HG03457 (cell line): Measurements from ENCODE around the gene FPGS.
"Not testable (repeated sequence)": the region's sequence is repeated elsewhere in the genome, so short reads cannot be mapped to it uniquely, and the experiment has no call there.

Experiments used
- ATAC-seq: cut with Tn5 transposase; IDR thresholded peaks from one replicate; pipeline ENCODE4 v1.9.1; 2021; ENCODE audit warnings: moderate number of reproducible peaks; ENCODE audit not compliant: unreplicated experiment

The FPGS gene

DNA sequence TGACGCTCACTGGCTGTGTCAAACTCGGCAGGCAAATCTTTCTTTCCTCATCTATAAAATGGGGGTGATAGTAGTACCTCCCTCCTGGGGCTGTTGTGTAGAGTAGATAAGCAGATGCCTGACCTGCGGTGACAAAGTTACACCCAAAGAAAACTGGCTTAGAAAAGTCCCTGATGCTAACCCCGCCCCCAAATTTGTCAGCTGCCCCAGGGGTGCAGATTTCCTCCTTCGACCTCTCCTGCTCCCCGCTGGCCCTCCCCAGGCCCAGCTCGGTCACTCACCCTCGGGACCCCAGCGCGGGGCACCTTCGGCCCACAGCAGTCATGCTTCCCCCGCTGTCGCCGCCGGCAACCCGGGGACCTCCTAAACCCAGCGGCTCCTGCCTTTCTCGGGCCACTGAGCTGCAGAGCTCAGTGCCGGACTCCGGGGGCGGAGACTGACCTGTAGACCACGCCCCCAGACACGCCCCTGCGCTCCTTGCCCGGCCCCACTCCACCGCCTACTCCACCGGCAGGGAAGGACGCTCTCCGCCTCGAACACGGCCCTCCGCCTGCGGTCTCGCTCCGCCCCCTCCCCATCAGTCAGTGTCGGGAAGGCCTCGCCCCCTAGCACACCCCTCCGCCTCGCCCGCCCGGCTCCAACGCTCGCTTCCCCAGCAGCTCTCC, 31.6 kb upstream of the FPGS start:
- peak; percentile 79 for ATAC-seq

DNA sequence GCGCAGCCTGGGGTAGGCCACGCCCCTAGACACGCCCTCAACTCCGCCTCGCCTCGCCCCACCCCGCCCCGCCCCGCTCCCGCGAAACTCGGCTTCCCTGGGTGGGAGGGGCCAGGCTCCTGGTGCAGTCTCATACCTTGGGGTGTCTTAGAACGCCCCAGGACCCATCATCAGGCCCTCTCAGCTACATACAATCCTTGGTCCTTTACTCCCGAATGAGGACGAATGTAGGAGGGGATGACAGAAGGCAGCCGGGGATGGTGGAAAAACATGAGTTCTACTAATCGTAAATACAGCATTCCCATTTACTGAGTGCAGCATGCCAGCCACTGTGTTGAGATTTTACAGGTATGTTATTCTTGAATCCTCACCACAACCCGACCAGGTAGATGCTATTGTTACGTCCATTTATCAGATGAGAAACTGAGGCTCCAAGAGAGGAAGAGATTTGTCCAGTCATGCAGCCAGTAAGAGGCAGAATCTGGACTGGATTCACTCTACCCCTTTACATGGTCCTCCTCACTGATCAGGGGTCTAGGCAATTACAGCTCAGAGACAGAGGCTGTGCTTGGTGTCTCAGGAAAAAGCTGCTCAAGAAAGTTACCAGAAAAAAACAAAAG, 31.0 kb upstream of the FPGS start:
- no peak for ATAC-seq

DNA sequence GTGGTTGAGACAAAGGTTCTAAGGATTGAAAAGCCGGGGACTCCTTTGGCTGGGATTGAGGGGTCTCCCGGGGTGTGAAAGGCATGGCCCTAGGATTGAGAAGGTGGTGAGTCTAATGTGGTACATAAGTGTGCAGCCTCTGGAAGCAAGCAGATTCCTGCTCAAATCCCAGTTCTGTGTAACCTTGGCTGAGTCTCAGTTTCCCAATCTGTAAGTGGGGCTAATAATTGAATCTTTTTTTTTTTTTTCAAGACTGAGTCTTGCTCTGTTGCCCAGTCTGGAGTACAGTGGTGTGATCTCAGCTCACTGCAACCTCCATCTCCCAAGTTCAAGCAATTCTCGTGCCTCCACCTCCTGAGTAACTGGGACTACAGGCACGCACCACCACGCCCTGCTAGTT, 30.1 kb upstream of the FPGS start:
- ATAC-seq: no peak

DNA sequence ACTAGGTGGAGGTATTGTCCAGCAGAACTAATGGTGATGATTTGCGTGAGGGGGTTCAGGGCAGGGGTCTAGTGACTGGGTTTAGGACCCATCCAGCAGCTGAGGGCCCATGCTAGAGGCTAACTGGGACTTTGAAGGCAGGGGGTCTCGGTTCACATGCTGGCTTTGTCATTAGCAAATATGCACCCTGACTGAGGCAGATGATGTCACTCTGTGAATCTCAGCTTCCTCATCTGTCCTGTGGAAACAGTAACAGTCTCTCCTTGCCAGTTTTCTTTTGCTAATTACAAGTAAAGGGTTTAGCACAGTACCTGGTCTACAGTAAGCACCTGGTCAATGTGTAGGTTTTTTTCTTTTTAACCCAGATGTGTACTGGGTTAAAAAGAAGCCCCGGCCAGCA, 29.4 kb upstream of the FPGS start:
- no peak for ATAC-seq

DNA sequence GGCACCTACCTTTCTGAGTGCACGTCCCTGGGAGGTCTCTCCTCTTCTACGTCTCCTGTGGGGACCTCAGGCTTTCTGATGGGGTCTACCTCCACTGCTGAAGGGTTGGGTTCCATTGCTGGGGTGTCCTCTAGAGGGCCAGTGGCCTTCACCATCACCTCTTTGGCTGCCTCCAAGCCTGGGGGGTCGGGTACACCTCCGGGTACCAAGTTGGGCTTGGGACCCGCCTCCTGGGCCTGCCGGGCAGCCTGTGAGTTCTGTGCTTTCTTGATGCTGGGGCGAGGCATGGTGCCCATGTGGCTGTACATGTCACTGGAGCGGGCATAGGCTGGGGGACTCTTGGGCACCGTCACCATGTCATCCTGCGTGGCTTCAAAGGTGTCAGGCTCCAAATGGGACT, 28.7 kb upstream of the FPGS start:
- ATAC-seq: no peak

DNA sequence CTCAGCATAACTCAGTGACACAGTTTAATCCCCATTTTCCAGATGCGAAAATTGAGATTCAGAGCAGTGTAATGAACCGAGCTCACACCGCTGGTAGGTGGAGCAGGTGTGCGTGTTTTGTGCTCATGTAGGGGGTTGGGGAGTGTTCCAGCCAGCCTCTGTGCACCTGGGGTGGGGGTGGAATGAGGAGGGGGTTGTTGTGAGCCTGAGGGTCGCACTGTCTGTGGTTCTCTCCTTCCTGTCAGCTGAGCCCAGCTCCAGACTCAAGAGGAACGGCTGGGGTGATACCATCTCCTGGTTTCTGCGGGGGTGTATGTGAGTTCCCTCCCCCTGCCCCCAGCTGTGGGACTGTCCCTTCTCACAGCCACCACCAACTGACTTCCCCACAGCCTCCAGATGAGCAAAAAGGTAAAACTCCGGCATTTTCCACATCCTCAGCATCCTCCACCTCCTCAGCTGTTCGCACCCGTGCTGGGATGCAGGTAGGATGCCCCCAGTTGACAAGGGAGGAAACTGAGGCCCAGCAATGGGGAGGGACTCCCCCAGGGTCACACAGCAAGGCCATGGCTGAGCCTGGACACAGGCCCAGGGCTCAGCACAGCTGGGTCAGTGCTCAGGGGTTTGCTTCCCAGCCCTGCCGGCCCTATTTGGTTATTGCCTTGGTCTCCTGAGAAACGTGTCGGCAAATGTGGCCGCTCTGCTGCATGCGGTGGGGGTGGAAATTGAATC, 26.3 kb upstream of the FPGS start:
- ATAC-seq: no peak

DNA sequence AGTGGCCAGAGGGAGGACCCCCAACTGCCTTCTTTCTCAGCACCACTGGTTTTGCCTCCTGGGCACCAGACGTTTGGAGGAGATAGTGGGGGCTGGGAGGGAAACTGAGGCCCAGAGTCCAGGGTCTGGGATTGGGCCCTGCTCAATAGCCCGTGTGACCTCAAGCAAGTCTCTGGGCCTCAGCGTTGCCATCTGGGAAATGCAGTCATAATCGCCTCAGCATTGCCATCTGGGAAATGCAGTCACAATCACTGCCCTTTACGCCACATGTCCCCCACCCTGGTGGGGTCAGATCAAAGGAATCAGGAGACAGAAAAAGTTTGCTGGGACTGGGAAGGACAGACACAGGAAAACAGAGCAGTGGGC, 25.8 kb upstream of the FPGS start:
- no peak for ATAC-seq

DNA sequence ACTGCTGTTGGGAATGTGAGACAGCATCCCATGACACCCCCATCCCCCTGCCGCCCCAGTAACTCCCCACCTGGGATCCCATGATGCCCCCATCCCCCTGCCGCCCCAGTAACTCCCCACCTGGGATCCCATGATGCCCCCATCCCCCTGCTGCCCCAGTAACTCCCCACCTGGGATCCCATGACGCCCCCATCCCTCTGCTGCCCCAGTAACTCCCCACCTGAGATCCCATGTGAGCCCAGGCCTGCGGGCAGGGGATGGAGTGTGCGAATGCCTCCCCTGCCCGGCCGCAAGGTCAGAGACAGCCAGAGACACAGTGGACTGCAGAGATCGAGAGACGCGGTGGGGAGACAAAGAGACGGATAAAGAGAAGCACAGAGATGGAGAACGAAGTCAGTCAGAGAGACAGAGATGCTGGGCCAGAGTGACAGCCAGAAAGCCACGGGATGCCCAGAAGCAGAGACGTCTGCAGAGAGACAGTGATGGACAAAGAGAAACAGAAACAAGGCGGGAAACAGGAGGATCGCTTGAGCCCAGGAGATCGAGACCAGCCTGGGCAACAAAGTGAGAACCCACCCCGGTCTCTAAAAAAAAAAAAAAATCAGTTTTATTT, 25.2 kb upstream of the FPGS start:
- no peak for ATAC-seq

DNA sequence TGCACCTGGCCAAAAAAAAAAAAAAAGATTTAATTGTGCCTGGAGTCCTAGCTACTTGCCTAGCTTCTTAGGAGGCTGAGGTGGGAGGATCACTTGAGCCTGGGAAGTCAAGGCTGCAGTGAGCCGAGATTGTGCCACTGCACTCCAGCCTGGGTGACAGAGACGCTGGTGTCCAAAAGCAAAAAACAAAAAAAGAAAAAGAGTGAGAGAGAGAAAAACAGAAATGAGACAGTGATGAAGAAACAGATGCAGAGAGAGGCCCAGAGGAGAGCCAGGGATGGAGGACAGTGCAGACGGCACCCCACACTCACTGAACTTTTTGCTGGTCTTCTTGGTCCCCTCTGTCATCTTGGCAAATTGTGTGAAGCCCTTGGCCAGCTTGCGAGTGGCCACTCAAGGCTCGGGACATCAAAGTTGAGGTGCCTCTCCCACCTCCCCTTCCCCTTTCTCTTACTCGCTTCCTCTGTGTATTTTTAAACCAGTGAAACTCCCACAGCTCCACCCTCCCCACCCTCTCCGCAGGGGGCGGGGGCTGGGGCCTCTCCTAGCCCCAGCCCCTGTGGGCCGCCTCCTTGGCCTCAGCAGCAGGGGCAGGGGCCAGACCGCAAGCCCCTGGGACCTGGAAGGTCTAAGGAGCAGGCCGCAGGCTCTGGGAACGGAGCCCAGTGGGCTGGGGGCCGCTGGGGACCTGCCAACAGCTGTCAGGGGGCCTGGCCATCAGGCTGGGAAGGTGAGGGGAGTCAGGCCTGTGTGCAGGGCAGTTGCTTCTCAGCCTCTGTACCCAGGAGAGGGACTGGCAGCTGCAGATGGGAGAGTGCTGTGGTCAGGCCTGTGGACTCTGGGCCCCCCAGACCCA, 24.2 kb upstream of the FPGS start, which contains the start of gene SH2D3C:
Gene SH2D3C, minus strand, starts transcription at position 387 of the 856 bp plus-strand sequence. Its CDS starts 39 bp downstream, at position 348.
- ATAC-seq: no peak

DNA sequence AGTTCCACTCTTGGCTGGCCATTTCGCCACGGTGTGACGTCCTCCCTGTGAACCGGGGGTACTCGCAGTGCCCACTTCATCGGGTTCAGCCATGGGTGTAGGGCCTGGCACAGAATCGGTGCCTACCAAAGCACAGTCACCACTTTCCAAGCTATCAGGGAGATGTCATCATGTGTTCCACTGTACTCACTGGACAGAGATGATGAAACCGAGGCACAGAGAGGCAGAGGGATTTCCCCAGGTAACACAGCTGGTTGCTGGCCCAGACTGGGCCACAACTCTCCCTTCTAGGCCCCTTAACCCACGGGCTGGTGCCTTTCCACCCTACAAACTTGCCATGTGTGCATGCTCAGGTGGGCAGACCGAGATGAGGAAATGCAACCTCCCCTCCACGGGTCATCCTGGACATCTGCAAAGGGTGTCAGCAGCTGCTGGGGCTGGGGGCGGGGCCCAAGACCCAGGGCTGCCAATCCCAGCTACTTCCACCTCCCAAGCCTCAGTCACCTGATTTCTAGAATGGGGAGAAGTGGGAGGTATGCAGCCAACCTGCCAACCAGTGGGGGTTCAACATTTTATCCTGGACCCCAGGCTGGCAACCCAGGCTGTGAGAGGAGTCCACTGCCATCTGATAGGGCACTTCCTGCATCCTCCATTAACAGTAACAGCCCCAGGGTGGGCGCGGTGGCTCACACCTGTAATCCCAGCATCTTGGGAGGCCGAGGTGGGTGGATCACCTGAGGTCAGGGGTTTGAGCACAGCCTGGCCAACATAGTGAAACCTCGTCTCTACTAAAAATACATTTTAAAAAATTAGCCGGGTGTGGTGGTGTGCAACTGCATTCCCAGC, 23.3 kb upstream of the FPGS start:
- ATAC-seq: no peak

DNA sequence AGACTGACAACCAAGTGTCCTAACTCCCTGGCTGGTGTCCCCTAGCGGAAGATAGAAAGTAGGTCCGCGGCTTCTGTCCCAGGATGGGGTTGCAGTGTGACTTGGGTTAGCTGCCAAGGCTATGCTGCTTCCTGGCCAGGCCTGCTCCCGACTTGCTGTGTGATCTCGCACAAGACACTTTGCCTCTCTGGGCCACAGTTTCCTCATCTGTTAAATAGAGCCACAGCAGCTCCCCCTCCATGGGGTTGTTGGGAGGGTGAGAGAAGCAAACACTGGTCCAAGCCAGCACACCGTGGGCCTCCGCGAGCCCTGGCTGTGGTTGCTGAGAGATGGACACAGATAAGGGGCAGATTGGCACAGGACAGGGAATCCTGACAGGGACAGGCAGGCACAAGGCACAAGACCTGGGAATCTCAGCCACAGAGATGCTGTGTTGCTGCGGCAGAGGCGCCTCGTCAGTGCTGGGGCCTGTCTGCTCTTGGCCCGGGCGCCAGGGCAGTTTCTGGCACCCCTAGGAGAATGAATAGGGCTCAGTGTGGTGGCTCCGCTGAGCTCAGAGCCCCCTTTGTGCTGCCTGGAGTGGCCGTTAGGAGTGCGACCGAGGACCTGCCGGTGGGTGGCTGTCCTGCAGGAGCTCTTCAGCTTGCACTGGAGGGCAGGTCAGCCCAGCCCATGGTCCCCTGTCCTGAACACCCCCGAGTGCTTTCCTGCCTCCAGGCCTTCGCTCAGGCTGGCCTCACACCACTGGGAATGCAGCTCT, 22.4 kb upstream of the FPGS start:
- ATAC-seq: no peak

DNA sequence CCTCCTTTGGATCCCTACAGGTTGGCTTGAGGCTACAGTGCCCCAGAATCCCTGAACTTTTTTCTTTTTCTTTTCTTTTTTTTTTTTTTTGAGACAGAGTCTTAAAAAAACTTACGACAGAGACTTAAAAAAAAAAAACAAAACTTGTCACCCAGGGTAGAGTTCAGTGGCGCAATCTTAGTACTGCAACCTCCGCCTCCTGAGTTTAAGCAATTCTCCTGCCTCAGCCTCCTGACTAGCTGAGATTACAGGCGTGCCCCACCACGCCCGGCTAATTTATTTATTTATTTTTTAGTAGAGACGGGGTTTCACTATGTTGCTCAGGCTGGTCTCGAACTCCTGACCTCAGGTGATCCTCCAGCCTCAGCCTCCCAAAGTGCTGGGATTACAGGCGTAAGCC, 21.8 kb upstream of the FPGS start:
- not testable (repeated sequence) for ATAC-seq

DNA sequence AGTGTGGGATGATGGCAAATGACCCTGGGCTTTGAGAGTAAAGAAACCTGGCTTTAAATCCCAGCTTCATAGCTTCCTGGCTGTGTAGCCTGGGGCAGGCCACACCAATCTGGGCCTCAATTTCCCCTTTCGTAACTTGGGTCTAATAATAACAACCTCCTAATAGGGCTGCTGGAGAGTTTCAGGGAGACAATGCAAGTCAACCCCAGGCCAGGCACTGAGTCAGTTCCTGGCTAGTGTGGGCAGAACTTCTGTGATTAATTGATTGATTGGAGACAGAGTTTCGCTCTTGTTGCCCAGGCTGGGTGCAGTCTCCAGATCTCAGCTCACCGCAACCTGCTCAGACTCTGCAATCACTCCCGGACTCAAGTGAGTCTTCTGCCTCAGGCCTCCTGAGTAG, 20.9 kb upstream of the FPGS start:
- ATAC-seq: no peak

DNA sequence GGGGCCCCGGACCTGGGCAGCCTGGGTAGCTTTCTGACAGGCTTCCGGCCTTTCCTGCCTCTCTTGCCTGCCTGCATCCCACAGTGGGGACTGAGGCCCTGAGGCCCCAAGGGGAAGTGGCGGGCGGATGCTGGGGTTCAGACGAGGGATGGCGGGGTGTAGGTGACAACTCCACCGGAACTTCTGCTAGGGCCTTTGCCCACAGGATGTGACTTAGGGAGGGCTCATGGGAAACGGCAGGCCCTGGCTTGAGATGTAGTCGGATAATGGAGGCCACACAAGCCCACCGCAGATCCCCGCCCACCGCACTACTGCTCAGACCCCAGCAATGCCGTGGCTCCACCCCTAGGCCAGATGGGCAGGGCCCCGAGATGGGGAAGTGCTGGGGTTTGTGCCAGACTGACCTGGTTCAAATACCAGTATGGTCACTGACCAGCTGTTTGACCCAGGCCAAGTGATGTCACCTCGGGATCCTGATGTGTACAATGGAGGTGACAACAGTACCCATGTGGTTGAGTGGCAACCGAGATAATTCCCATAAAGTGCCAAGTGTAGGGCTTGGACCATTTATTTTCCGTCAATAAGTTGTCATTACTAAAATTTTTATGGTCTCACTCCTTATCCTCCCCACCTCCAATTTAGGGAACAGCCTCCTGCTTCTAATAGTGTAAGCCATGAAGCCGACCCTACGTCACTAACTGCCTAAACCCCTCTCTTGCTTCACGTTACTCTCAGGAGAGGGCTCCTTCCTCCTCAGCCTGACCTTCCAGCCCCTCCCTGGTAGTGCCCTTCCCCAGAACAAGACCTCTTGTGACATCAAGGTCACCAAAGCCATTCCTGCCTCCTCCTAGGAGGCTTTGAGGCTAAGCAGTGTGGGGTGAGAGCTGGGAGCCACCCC, 19.3 kb upstream of the FPGS start:
- no peak for ATAC-seq

DNA sequence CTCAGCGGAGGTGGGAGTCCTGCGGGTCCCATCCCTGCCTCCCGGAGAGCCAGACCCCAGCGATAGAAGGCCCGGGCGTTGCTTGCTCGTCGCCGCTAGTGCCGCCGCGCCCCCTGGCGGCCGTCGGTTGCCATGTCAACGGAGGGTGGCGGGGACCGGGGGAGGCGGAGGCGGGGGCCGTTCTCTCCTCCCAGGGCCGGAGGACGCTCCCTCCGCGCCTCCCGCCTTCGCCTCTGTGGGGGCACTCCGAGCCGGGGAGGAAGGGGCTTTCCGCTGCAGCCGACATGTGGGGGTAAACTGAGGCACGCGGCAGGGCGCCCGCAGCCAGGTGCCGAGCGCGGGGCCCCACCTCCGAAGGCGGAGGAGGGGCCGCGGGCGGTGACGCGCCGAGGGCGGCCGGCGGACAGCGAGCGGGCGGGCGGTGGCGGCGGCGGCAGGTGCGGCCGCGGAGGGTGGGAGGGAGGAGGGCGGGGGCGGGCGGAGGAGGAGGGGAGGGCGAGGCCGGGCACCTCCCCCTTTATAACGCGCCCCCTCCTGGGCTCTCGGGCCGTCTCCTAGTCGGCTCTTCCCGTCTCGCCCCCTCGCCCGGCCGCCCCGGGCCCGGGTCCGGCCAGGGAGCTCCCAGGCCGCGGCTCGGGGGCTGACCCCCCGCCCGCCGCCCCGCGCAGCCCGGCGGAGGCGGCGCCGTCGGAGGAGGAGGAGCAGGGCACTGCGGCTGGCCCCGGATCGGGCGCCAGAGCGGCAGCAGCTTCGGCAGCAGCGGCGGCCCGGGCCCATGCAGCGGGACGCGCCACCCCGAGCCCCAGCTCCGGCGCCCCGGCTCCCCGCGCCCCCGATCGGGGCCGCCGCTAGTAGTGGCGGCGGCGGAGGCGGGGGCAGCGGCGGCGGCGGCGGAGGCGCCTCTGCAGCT, 17.4 kb upstream of the FPGS start:
- peak; percentile 31 for ATAC-seq

DNA sequence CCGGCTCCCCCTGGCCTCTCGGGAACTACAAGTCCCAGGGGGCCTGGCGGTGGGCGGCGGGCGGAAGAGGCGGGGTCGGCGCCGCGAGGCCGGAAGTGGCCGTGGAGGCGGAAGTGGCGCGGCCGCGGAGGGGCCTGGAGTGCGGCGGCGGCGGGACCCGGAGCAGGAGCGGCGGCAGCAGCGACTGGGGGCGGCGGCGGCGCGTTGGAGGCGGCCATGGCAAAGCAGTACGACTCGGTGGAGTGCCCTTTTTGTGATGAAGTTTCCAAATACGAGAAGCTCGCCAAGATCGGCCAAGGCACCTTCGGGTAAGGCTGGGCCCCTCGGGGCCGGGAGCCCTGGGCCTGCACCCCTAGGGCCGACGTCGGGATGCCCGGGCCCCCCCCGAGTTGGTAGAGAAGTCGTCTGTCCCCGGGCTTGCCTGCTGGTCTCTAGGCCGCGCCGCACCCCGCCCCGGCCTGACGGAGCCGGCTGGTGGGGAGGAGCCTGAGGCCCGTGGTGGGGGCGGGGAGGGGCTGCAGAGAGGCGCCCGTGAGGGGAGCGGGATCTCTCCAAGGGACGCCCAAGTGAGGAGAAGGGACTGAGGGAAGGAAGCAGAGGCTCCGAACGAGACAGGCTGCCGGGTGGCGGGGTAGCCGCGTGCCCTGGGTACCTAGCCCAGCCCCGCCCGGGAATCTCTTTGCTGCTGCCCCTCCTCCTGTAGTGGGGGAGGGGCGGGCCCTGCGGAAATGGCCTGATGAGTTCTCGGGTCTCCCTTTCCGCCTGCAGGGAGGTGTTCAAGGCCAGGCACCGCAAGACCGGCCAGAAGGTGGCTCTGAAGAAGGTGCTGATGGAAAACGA, 16.5 kb upstream of the FPGS start, which contains the start of gene CDK9:
Gene CDK9, plus strand, starts transcription at position 102 of the 840 bp plus-strand sequence. Its CDS starts 115 bp downstream, at position 217.
- peak; percentile 40 for ATAC-seq
